Stomach (tissue), 4 donors: ENCODE measurements around the gene NPNT.

ENCODE experiments used
- POLR2A ChIP-seq, 4 donors: fragments of 450-650 bp; IDR thresholded peaks; one replicate each; pipeline ENCODE4 v1.6.1; 2016; ENCODE audit warnings: antibody characterized with exemption in 4 of 4, control low read depth in 2 of 4, mild to moderate bottlenecking in 1 of 4, moderate library complexity in 1 of 4
- POLR2AphosphoS5 ChIP-seq, 3 donors: sonication (generic); formaldehyde crosslinking; IDR thresholded peaks; one replicate each; pipeline ENCODE4 v1.6.1; 2016; ENCODE audit warnings: antibody characterized with exemption in 3 of 3
- TF ChIP-seq, protein P1 (sequence below), 7 experiments: fragments of 450-650 bp in 4 of 7; fragments of 200-600 bp in 3 of 7; sonication (generic) in 3 of 7; IDR thresholded peaks; one replicate each; pipeline ENCODE4 v1.5.1; 2016 to 2019; ENCODE audit warnings: antibody characterized with exemption in 7 of 7, control low read depth in 2 of 7, mild to moderate bottlenecking in 1 of 7

DNA sequence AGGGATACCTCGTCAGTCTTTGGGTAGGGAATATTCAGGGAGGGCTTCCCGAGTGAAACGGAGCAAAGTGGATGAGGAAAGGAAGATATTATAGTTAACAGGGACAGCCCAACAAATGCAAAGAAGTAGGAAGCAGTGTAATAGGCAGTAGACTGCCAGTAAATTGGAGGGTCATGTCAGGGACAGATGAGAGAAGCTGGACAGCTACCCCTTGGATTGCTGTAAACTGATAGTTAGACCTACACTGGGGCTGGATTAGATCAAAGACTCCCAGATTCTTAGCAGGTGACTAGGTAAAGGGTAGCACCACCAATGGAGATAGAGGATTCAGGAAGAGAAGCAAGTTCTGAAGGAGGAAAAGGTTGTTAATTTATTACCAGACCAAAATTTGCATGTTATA is 48.0 kb downstream of the NPNT start:
- TF ChIP-seq, protein P1, sequence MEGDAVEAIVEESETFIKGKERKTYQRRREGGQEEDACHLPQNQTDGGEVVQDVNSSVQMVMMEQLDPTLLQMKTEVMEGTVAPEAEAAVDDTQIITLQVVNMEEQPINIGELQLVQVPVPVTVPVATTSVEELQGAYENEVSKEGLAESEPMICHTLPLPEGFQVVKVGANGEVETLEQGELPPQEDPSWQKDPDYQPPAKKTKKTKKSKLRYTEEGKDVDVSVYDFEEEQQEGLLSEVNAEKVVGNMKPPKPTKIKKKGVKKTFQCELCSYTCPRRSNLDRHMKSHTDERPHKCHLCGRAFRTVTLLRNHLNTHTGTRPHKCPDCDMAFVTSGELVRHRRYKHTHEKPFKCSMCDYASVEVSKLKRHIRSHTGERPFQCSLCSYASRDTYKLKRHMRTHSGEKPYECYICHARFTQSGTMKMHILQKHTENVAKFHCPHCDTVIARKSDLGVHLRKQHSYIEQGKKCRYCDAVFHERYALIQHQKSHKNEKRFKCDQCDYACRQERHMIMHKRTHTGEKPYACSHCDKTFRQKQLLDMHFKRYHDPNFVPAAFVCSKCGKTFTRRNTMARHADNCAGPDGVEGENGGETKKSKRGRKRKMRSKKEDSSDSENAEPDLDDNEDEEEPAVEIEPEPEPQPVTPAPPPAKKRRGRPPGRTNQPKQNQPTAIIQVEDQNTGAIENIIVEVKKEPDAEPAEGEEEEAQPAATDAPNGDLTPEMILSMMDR (IDR thresholded peaks at IDR 0.05): no peak
- TF ChIP-seq POLR2A (IDR thresholded peaks at IDR 0.05): no peak
- no peak for TF ChIP-seq POLR2AphosphoS5 (IDR thresholded peaks at IDR 0.05)
